Uterus (tissue), 4 donors: Measurements from ENCODE around the gene SLC16A1. TPM values are rescaled to one million over a fixed set of nuclear protein-coding genes. Genes with fewer than 3 reads are reported as not detected.
A peak's percentile ranks its signal among the peaks of the same experiment; 100 is the strongest.

Experiments
- DNase-seq, 2 donors: peaks; one replicate each; pipeline ENCODE4 v3.0.0-alpha.2; 2019 to 2020
- H3K27ac ChIP-seq, 2 donors: fragments of 200-600 bp; sonication (generic); 1 replicate in 1 of 2; 2 replicates in 1 of 2; pipeline ENCODE4 v1.5.1; 2016 to 2018
- H3K27me3 ChIP-seq, 2 donors: fragments of 200-600 bp; sonication (generic); one replicate each; pipeline ENCODE4 v1.5.1; 2018 to 2019; ENCODE audit warnings: control low read depth in 1 of 2
- H3K36me3 ChIP-seq, 2 donors: fragments of 200-600 bp; sonication (generic); one replicate each; pipeline ENCODE4 v1.5.1; 2019; ENCODE audit warnings: control low read depth in 1 of 2
- H3K4me1 ChIP-seq, 2 donors: fragments of 200-600 bp; sonication (generic); one replicate each; pipeline ENCODE4 v1.5.1; 2018 to 2019; ENCODE audit warnings: control low read depth in 1 of 2
- H3K4me3 ChIP-seq, 2 donors: fragments of 200-600 bp; sonication (generic); 1 replicate in 1 of 2; 2 replicates in 1 of 2; pipeline ENCODE4 v1.5.1; 2018 to 2019; ENCODE audit warnings: mild to moderate bottlenecking in 1 of 2
- H3K9me3 ChIP-seq, 2 donors: fragments of 200-600 bp; sonication (generic); one replicate each; pipeline ENCODE4 v1.5.1; 2019; ENCODE audit warnings: control low read depth in 1 of 2
- CTCF ChIP-seq, 4 experiments: fragments of 200-600 bp in 2 of 4; fragments of 450-650 bp in 2 of 4; sonication (generic) in 2 of 4; IDR thresholded peaks; one replicate each; pipeline ENCODE4 v1.5.1; 2016 to 2019; ENCODE audit warnings: antibody characterized with exemption in 4 of 4, mild to moderate bottlenecking in 2 of 4, moderate library complexity in 1 of 4
- POLR2A ChIP-seq, 2 donors: fragments of 450-650 bp; IDR thresholded peaks; one replicate each; pipeline ENCODE4 v1.6.1; 2016; ENCODE audit warnings: antibody characterized with exemption in 2 of 2, mild to moderate bottlenecking in 1 of 2, moderate library complexity in 1 of 2
- intact Hi-C: fragments of 100-400 bp; cut with DNase I; formaldehyde crosslinking; loops from one replicate; pipeline ENCODE4 v1.15.1; 2023; ENCODE audit warnings: low total_unique reads
- total RNA-seq, 4 donors: library from RNA; depleted of rRNA in 3 of 4; stranded (reverse); fragments of >200 nt in 3 of 4; gene quantifications; one replicate each; pipeline versions ENCODE4 v1.1.0 to v1.2.4, GENCODE V29; 2014 to 2023
- donor health status: DM: yes; HTN: yes; CAD: no.

SLC16A1 gene
- total RNA-seq, 4 donors from 2014 or later: 12.6 to 76.3 (median 39.5) TPM

DNA sequence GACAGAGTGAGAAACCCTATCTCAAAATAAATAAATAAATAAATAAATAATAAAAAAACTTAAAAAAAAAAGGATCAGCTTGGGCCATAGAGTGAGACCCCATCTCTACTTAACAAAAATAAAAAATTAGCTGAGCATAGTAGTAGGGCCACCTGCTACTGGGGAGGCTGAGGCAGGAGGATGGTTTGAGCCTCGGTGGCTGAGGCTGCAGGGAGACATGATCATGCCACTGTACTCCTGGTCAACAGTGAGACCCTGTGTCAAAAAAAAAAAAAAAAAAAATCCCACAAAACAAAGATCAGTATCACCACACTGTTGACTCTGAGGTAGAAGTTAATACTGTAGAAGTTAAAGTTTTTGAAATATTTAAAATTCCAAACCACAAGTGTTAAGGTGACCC is 29.1 kb downstream of the SLC16A1 start:
- intact Hi-C loops: no loop called here
- H3K27ac ChIP-seq: peak overlapping the region in 1 of 2 donors; percentile 70
- H3K9me3 ChIP-seq: no peaks in the 10 kb centered on the region
- no peak for DNase-seq
- no peaks in the 10 kb centered on the region for H3K27me3 ChIP-seq
- no peaks in the 10 kb centered on the region for H3K4me1 ChIP-seq
- no peak overlapping the region for H3K4me3 ChIP-seq
- no peaks in the 10 kb centered on the region for H3K36me3 ChIP-seq
- TF ChIP-seq CTCF (IDR thresholded peaks at IDR 0.05) (no peak), POLR2A (IDR thresholded peaks at IDR 0.05) (no peak)

DNA sequence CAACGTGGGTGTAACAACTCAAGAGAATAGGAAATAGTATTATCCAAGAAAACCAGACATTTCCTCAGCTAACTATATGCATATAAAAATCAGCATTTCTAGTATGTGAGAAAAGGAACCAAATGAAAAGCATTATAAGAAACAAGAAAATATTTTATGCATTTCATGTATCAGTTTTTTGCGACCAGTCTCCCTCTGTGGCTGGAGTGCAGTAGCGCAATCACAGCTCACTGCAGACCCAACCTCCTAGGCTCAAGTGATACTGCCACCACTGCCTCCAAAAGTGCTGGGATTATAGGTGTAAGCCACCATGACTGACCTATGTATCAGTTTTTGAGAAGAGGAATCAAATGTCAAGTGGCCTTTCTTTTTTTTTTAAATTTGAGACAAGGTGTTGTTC is 31.0 kb downstream of the SLC16A1 start:
- no peak for DNase-seq
- no peaks in the 10 kb centered on the region for H3K4me1 ChIP-seq
- no peak overlapping the region for H3K4me3 ChIP-seq
- H3K27ac ChIP-seq: no peak overlapping the region
- H3K9me3 ChIP-seq: no peaks in the 10 kb centered on the region
- no peaks in the 10 kb centered on the region for H3K27me3 ChIP-seq
- no peaks in the 10 kb centered on the region for H3K36me3 ChIP-seq
- intact Hi-C loops: no loop called here
- TF ChIP-seq CTCF (IDR thresholded peaks at IDR 0.05): no peak
- TF ChIP-seq POLR2A (IDR thresholded peaks at IDR 0.05): no peak

GRCh38 chr1:112923959-112924349 is 32.0 kb downstream of the SLC16A1 start:
- Histone ChIP-seq H3K27ac (no peak overlapping the region), H3K27me3 (no peaks in the 10 kb centered on the region), H3K9me3 (no peaks in the 10 kb centered on the region), H3K4me3 (no peak overlapping the region), H3K36me3 (no peaks in the 10 kb centered on the region), H3K4me1 (no peaks in the 10 kb centered on the region)
- intact Hi-C loops: no loop called here
- TF ChIP-seq CTCF (IDR thresholded peaks at IDR 0.05): no peak
- no peak for TF ChIP-seq POLR2A (IDR thresholded peaks at IDR 0.05)
- no peak for DNase-seq

DNA sequence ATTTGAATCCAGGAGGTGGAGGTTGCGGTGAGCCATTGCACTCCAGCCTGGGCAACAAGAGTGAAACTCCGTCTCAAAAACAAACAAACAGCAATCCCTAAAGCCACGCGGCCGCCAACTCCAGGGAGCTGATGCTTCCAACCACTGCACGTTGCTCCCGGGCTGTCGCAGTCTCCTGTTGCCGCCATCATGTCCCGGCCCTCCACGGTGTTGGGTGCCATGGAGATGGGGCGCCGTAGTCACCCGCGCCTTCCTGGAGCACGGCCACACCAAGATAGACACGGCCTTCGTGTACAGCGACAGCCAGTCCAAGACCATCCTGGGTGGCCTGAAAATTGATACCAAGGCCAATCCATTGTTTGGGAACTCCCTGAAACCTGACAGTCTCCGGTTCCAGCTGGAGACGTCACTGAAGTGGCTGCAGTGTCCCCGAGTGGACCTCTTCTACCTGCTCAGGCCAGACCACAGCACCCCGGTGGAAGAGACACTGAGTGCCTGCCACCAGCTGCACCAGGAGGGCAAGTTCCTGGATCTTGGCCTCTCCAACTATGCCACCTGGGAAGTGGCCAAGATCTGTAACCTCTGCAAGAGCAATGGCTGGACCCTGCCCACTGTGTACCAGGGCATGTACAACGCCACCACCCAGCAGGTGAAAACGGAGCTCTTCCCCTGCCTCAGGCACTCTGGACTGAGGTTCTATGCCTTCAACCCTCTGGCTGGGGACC is 32.6 kb downstream of the SLC16A1 start:
- DNase-seq: no peak
- Histone ChIP-seq H3K9me3 (no peaks in the 10 kb centered on the region), H3K4me1 (no peaks in the 10 kb centered on the region), H3K4me3 (no peak overlapping the region), H3K36me3 (no peaks in the 10 kb centered on the region), H3K27me3 (no peaks in the 10 kb centered on the region), H3K27ac (no peak overlapping the region)
- intact Hi-C loops: no loop called here
- TF ChIP-seq POLR2A (IDR thresholded peaks at IDR 0.05): no peak
- TF ChIP-seq CTCF (IDR thresholded peaks at IDR 0.05): no peak

GRCh38 chr1:112911506-112912220 is 44.3 kb downstream of the SLC16A1 start:
- H3K27me3 ChIP-seq: no peaks in the 10 kb centered on the region
- no peaks in the 10 kb centered on the region for H3K9me3 ChIP-seq
- H3K36me3 ChIP-seq: no peaks in the 10 kb centered on the region
- TF ChIP-seq CTCF (IDR thresholded peaks at IDR 0.05) (no peak), POLR2A (IDR thresholded peaks at IDR 0.05) (no peak)
- intact Hi-C loops: no loop called here
- DNase-seq: no peak
- no peaks in the 10 kb centered on the region for H3K4me1 ChIP-seq
- no peak overlapping the region for H3K27ac ChIP-seq
- no peak overlapping the region for H3K4me3 ChIP-seq
